Mesodermal cell (in vitro differentiated cells): ENCODE measurements around the gene LIPH.
"Not testable (repeated sequence)": the region's sequence is repeated elsewhere in the genome, so short reads cannot be mapped to it uniquely, and the experiment has no call there.

Source experiments
- H3K27ac ChIP-seq: 2 replicates; pipeline ENCODE4 v1.7.0; 2013; ENCODE audit warnings: mild to moderate bottlenecking, low read depth, low read length, moderate library complexity; ENCODE audit not compliant: severe bottlenecking
- H3K36me3 ChIP-seq: 2 replicates; pipeline ENCODE4 v1.7.1; 2013; ENCODE audit warnings: mild to moderate bottlenecking, low read length, moderate library complexity; ENCODE audit not compliant: control insufficient read depth, insufficient read depth
- H3K4me1 ChIP-seq: one replicate; pipeline ENCODE4 v1.7.1; 2013; ENCODE audit warnings: mild to moderate bottlenecking, low read length; ENCODE audit not compliant: insufficient read depth, control insufficient read depth, poor library complexity, severe bottlenecking
- H3K4me3 ChIP-seq: 2 replicates; pipeline ENCODE4 v1.7.0; 2013; ENCODE audit warnings: low read length, control low read depth, mild to moderate bottlenecking; ENCODE audit not compliant: insufficient read depth, poor library complexity, severe bottlenecking; ENCODE audit errors: extremely low read depth
- H3K9me3 ChIP-seq: 2 replicates; pipeline ENCODE4 v1.7.1; 2013; ENCODE audit warnings: mild to moderate bottlenecking, low read length, moderate library complexity; ENCODE audit not compliant: control insufficient read depth
- WGBS, 2 experiments: methylation state at CpG; one replicate each; pipeline ENCODE4 v1.1.5; 2013; ENCODE audit warnings: missing lambda C conversion rate in 2 of 2; ENCODE audit not compliant: insufficient coverage in 2 of 2; 5-methylcytosine and 5-hydroxymethylcytosine counted together

The LIPH gene

DNA sequence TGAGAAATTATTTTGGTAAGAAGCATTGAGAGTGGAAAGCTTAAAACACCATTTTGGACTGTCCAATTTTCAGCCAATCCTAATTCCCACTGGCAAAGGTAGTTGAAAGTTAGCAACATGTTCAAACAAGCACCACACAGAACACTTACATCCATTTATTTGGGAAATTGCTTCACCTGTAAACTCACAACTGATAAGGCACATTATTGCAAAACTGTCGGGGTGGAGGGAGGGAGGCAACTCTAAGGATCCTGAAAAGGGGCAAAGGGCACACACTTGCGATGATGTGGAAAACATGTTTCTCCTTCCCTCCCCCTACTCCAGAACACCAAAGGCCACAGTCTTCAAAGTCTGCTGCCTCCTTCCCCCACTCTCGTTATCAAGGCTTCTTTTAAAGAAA lies 62.9 kb downstream of the LIPH start:
- no peaks in the 10 kb centered on the region for H3K9me3 ChIP-seq
- no peaks in the 10 kb centered on the region for H3K4me1 ChIP-seq
- peaks cover 33% of the 10 kb centered on the region for H3K36me3 ChIP-seq
- WGBS, 2 experiments: 95 to 100% methylated on average over 1 to 2 of the region's 3 CpGs
- H3K27ac ChIP-seq: no peak overlapping the region
- H3K4me3 ChIP-seq: no peak overlapping the region

GRCh38 chr3:185488465-185488864 lies 63.9 kb downstream of the LIPH start:
- no peak overlapping the region for H3K27ac ChIP-seq
- peaks cover 23% of the 10 kb centered on the region for H3K36me3 ChIP-seq
- WGBS, 2 experiments: 94 to 96% methylated on average over 5 of the region's 5 CpGs

DNA sequence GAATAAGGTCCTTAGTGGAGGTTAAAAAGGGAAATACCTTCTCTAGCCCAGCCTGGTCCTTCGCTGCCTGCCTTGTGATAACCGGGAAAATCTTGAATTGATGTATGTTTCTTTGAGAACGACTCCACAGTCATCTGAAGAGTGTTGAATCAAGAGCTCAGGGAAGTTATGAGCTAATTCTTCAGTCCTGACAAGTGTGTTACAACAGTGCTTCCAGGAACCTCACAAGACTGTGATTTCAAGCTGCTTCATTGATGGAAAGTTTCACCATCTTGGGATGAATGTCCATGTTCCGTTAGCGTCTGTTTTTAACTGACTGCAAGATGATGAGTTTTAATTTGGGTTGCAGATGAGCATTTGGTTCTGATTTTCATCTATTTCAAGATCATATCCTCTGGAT lies 66.0 kb downstream of the LIPH start:
- WGBS, 2 experiments: 91 to 100% methylated on average over 3 to 5 of the region's 5 CpGs
- Histone ChIP-seq H3K27ac (no peak overlapping the region), H3K4me3 (no peak overlapping the region), H3K4me1 (no peaks in the 10 kb centered on the region), H3K36me3 (peaks cover 12% of the 10 kb centered on the region), H3K9me3 (no peaks in the 10 kb centered on the region)

More at GRCh38 chr3:185488465-185488864, 63.9 kb downstream of the LIPH start:
- Histone ChIP-seq H3K4me3 (no peak overlapping the region), H3K9me3 (no peaks in the 10 kb centered on the region), H3K4me1 (no peaks in the 10 kb centered on the region)

GRCh38 chr3:185484296-185484695 lies 68.1 kb downstream of the LIPH start:
- peaks cover under 1% of the 10 kb centered on the region for H3K36me3 ChIP-seq
- no peak overlapping the region for H3K27ac ChIP-seq
- WGBS, 2 experiments: 89 to 90% methylated on average over 3 of the region's 3 CpGs
- no peaks in the 10 kb centered on the region for H3K4me1 ChIP-seq
- no peaks in the 10 kb centered on the region for H3K9me3 ChIP-seq
- H3K4me3 ChIP-seq: no peak overlapping the region

- WGBS, 2 experiments: no CpG with 5 or more reads among the region's 2 CpGs
- H3K36me3 ChIP-seq: no peaks in the 10 kb centered on the region
These were observed 72.9 kb downstream of the LIPH start for GRCh38 chr3:185479373-185479945.

DNA sequence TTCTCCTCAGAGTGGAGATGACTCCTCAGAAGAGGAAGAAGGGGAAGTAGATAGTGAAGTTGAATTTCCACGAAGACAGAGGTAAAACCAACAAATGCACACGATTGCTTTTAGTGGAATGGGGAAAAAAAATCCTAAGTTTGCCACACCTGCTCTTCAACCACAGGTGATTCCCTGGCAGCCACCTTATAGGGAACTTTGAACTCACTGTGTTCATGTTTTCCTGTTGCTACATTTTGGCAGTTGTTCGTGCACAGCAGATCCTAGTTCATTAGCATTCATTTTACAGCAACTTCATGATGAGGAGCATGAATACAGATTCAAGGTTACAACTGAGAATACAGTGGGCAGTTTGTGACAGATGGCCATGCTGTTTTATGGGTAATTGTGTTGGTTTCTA lies 75.1 kb downstream of the LIPH start:
- H3K9me3 ChIP-seq: no peaks in the 10 kb centered on the region
- WGBS, 2 experiments: 67 to 92% methylated on average over 1 to 2 of the region's 3 CpGs
- no peaks in the 10 kb centered on the region for H3K36me3 ChIP-seq
- no peaks in the 10 kb centered on the region for H3K4me1 ChIP-seq
- no peak overlapping the region for H3K27ac ChIP-seq
- no peak overlapping the region for H3K4me3 ChIP-seq

More at GRCh38 chr3:185479373-185479945, 72.9 kb downstream of the LIPH start:
- no peaks in the 10 kb centered on the region for H3K9me3 ChIP-seq
- H3K27ac ChIP-seq: no peak overlapping the region
- H3K4me1 ChIP-seq: no peaks in the 10 kb centered on the region
- no peak overlapping the region for H3K4me3 ChIP-seq

GRCh38 chr3:185474922-185475321 lies 77.5 kb downstream of the LIPH start:
- WGBS, 2 experiments: 100% methylated on average over 1 of the region's 6 CpGs

GRCh38 chr3:185473290-185473815 lies 79.0 kb downstream of the LIPH start:
- Histone ChIP-seq H3K4me1 (no peaks in the 10 kb centered on the region), H3K4me3 (no peak overlapping the region), H3K36me3 (no peaks in the 10 kb centered on the region), H3K27ac (no peak overlapping the region), H3K9me3 (no peaks in the 10 kb centered on the region)
- 85 to 94% methylated on average over 12 of the region's 15 CpGs for WGBS, 2 experiments

More at GRCh38 chr3:185474922-185475321, 77.5 kb downstream of the LIPH start:
- H3K9me3 ChIP-seq, H3K4me3 ChIP-seq, H3K27ac ChIP-seq, H3K36me3 ChIP-seq, H3K4me1 ChIP-seq: not testable (repeated sequence)

DNA sequence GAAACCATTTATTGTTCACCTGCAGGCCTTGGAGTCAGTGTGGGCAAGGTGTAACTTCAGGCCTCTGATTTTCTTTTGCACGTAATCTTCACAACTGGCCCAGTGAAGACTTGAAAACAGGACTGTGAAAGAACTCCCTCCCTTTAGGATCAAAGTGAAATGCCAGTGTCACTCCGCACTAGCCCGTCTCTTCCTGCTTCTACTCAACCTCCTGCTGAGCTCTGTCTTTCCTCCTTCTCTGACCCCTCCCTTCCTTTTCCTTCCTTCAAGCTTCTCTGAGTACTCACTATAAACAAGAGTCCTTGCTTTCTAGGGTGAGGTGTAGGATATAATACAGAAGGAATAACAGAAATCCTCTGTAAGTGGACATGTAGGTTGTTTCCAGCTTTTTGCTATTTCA lies 82.1 kb downstream of the LIPH start:
- WGBS, 2 experiments: 32 to 38% methylated on average over 3 of the region's 3 CpGs
- Histone ChIP-seq H3K9me3 (no peaks in the 10 kb centered on the region), H3K36me3 (no peaks in the 10 kb centered on the region), H3K27ac (no peak overlapping the region), H3K4me3 (no peak overlapping the region), H3K4me1 (no peaks in the 10 kb centered on the region)

GRCh38 chr3:185469542-185469941 lies 82.8 kb downstream of the LIPH start:
- no peaks in the 10 kb centered on the region for H3K4me1 ChIP-seq
- 93 to 95% methylated on average over 3 of the region's 3 CpGs for WGBS, 2 experiments
- H3K27ac ChIP-seq: no peak overlapping the region
- H3K36me3 ChIP-seq: no peaks in the 10 kb centered on the region
- no peaks in the 10 kb centered on the region for H3K9me3 ChIP-seq
- no peak overlapping the region for H3K4me3 ChIP-seq

DNA sequence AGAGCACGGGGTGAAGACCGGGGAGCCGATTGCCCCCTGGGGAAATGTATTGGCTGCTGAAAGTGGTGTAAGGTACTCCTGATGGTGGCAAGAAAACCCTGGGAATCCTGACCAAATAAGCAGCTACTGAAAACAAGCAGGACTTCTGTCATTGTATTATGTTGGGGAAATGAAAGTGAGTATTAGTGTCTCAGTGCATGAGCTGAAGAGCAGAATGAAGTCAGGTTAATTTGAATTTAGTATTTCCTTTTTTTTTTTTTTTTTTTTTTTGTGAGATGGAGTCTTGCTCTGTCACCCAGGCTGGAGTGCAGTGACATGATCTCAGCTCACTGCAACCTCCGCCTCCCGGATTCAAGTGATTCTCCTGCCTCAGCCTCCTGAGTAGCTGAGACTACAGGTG lies 86.3 kb downstream of the LIPH start:
- H3K36me3 ChIP-seq, H3K4me3 ChIP-seq, H3K9me3 ChIP-seq, H3K27ac ChIP-seq, H3K4me1 ChIP-seq: not testable (repeated sequence)
- 89 to 97% methylated on average over 3 of the region's 5 CpGs for WGBS, 2 experiments
